ENCODE measurements around the gene THSD4. TPM values are rescaled to one million over a fixed set of nuclear protein-coding genes. Genes with fewer than 3 reads are reported as not detected.

The THSD4 gene
- total and polyA plus RNA-seq, 2 of the 8 experiments (the other 6 are each of a cell fraction or from before 2014, with no cell fraction given), result 2.5 to 6.2 TPM

DNA sequence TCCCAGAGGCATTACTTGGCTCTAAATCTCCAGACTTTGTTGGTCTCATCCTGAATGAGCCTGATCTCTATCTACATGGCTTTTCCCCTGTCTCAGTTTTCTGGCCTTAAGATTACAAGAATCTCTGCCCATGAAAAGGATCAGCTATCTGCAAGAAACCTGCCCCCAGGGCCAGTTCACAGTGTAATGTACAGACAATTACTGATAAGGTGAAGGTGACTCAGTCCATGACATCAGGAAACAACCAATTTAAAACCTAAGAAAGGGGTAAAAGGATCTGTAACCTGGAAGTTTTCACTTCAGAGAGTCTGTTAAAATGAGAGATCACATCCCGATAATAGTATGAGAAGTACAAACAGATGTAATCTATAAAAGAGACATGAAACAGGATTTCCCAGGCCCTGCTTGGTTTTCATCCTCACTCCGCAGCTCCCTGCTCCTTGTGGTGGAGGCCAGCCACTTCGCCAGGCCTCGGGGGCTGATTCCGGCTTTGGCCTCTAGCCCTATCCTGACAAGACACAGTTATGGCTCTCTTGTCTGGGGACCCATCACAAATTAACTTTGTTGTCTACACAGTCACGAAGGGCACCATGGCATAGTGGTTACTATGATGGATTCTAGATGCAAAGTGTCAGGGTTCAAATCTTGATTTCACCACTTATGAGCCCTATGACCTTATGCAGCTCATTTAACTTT lies 136.9 kb downstream of the THSD4 start (continued):
- TF ChIP-seq, protein P1, sequence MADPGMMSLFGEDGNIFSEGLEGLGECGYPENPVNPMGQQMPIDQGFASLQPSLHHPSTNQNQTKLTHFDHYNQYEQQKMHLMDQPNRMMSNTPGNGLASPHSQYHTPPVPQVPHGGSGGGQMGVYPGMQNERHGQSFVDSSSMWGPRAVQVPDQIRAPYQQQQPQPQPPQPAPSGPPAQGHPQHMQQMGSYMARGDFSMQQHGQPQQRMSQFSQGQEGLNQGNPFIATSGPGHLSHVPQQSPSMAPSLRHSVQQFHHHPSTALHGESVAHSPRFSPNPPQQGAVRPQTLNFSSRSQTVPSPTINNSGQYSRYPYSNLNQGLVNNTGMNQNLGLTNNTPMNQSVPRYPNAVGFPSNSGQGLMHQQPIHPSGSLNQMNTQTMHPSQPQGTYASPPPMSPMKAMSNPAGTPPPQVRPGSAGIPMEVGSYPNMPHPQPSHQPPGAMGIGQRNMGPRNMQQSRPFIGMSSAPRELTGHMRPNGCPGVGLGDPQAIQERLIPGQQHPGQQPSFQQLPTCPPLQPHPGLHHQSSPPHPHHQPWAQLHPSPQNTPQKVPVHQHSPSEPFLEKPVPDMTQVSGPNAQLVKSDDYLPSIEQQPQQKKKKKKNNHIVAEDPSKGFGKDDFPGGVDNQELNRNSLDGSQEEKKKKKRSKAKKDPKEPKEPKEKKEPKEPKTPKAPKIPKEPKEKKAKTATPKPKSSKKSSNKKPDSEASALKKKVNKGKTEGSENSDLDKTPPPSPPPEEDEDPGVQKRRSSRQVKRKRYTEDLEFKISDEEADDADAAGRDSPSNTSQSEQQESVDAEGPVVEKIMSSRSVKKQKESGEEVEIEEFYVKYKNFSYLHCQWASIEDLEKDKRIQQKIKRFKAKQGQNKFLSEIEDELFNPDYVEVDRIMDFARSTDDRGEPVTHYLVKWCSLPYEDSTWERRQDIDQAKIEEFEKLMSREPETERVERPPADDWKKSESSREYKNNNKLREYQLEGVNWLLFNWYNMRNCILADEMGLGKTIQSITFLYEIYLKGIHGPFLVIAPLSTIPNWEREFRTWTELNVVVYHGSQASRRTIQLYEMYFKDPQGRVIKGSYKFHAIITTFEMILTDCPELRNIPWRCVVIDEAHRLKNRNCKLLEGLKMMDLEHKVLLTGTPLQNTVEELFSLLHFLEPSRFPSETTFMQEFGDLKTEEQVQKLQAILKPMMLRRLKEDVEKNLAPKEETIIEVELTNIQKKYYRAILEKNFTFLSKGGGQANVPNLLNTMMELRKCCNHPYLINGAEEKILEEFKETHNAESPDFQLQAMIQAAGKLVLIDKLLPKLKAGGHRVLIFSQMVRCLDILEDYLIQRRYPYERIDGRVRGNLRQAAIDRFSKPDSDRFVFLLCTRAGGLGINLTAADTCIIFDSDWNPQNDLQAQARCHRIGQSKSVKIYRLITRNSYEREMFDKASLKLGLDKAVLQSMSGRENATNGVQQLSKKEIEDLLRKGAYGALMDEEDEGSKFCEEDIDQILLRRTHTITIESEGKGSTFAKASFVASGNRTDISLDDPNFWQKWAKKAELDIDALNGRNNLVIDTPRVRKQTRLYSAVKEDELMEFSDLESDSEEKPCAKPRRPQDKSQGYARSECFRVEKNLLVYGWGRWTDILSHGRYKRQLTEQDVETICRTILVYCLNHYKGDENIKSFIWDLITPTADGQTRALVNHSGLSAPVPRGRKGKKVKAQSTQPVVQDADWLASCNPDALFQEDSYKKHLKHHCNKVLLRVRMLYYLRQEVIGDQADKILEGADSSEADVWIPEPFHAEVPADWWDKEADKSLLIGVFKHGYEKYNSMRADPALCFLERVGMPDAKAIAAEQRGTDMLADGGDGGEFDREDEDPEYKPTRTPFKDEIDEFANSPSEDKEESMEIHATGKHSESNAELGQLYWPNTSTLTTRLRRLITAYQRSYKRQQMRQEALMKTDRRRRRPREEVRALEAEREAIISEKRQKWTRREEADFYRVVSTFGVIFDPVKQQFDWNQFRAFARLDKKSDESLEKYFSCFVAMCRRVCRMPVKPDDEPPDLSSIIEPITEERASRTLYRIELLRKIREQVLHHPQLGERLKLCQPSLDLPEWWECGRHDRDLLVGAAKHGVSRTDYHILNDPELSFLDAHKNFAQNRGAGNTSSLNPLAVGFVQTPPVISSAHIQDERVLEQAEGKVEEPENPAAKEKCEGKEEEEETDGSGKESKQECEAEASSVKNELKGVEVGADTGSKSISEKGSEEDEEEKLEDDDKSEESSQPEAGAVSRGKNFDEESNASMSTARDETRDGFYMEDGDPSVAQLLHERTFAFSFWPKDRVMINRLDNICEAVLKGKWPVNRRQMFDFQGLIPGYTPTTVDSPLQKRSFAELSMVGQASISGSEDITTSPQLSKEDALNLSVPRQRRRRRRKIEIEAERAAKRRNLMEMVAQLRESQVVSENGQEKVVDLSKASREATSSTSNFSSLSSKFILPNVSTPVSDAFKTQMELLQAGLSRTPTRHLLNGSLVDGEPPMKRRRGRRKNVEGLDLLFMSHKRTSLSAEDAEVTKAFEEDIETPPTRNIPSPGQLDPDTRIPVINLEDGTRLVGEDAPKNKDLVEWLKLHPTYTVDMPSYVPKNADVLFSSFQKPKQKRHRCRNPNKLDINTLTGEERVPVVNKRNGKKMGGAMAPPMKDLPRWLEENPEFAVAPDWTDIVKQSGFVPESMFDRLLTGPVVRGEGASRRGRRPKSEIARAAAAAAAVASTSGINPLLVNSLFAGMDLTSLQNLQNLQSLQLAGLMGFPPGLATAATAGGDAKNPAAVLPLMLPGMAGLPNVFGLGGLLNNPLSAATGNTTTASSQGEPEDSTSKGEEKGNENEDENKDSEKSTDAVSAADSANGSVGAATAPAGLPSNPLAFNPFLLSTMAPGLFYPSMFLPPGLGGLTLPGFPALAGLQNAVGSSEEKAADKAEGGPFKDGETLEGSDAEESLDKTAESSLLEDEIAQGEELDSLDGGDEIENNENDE (IDR thresholded peaks at IDR 0.05; ENCODE audit: insufficient replicate concordance, low read length), result no peak
- TF ChIP-seq TEAD4 (IDR thresholded peaks at IDR 0.05; ENCODE audit: low read depth, low read length) (no peak), RAD21 (IDR thresholded peaks at IDR 0.05 in 1 of 2, conservative IDR thresholded peaks at IDR 0.05 in 1 of 2; ENCODE audit: low read depth in 2 of 2, low read length in 2 of 2) (no peak)

Measured in H1 (cell line).